Kidney (tissue), 14 donors: Measurements from ENCODE around the gene HS1BP3. TPM values are rescaled to one million over a fixed set of nuclear protein-coding genes. Genes with fewer than 3 reads are reported as not detected.

Experiments
- DNase-seq, 5 donors: peaks; one replicate each; pipeline ENCODE4 v3.0.0-alpha.2; 2013 to 2020
- FAIRE-seq: peaks from 2 replicates; lab custom pipeline; 2012; peaks lifted over from hg19 to GRCh38; lab: Jason Lieb, UNC
- H3K27ac ChIP-seq, 2 donors: one replicate each; pipeline ENCODE4 v1.7.0; 2013; ENCODE audit warnings: low read depth in 2 of 2, low read length in 2 of 2, inconsistent platforms in 1 of 2
- H3K27me3 ChIP-seq: one replicate; pipeline ENCODE4 v1.7.1; 2013; ENCODE audit warnings: low read length, inconsistent platforms; ENCODE audit not compliant: control insufficient read depth, insufficient read depth
- H3K36me3 ChIP-seq, 3 donors: one replicate each; pipeline versions ENCODE4 v1.7.0 to v1.7.1; 2013; ENCODE audit warnings: low read length in 3 of 3, control low read depth in 1 of 3, inconsistent platforms in 1 of 3; ENCODE audit not compliant: insufficient read depth in 3 of 3, control insufficient read depth in 2 of 3
- H3K4me1 ChIP-seq, 3 donors: one replicate each; pipeline versions ENCODE4 v1.7.0 to v1.7.1; 2013; ENCODE audit warnings: low read length in 3 of 3, inconsistent platforms in 1 of 3, low read depth in 1 of 3; ENCODE audit not compliant: control insufficient read depth in 2 of 3, insufficient read depth in 2 of 3
- H3K4me3 ChIP-seq, 3 donors: one replicate each; pipeline versions ENCODE4 v1.7.0 to v1.8.1; 2013; ENCODE audit warnings: low read length in 3 of 3, control low read depth in 1 of 3, inconsistent platforms in 1 of 3
- H3K9ac ChIP-seq, 3 donors: one replicate each; pipeline versions ENCODE4 v1.7.0 to v1.7.1; 2013; ENCODE audit warnings: low read length in 3 of 3, control low read depth in 1 of 3, inconsistent platforms in 1 of 3
- H3K9me3 ChIP-seq, 3 donors: one replicate each; pipeline versions ENCODE4 v1.7.0 to v1.7.1; 2013; ENCODE audit warnings: low read length in 3 of 3, control low read depth in 1 of 3, inconsistent platforms in 1 of 3; ENCODE audit not compliant: control insufficient read depth in 2 of 3, insufficient read depth in 1 of 3
- CTCF ChIP-seq: IDR thresholded peaks from 3 replicates; pipeline ENCODE4 v1.5.1; 2012; ENCODE audit warnings: mild to moderate bottlenecking, moderate library complexity, borderline replicate concordance; ENCODE audit not compliant: insufficient read depth; ENCODE audit errors: extremely low read depth
- intact Hi-C: fragments of 100-400 bp; cut with DNase I; formaldehyde crosslinking; loops from one replicate; pipeline ENCODE4 v1.11.1; 2022
- polyA plus RNA-seq: library from polyadenylated mRNA; stranded (reverse); fragments of 350-450 nt; fragmentation: Illumina TruSeq; extraction: RNeasy Lipid Tissue Mini Kit (QIAGEN cat#74804); gene quantifications from one replicate; pipeline ENCODE4 v1.2.3, GENCODE V29; 2014; ENCODE audit warnings: low read depth, low replicate concordance; ENCODE audit not compliant: insufficient read depth
- total RNA-seq: library from RNA; stranded (reverse); fragmentation: NEBNext Ultra II Directional; extraction: Animal tissue kit (Norgen Biotek cat#: 25700); gene quantifications from one replicate; pipeline ENCODE4 v1.2.1, GENCODE V29; 2021
- donor health status: control.
- donor health status: control.
- donor health status: control.
- donor health status: control.
- donor health status: control.
- donor health status: DM: yes; HTN: yes; CAD: no.
- donor health status: Normal renal cell carcinoma (clear cell type).

HS1BP3 gene
- total and polyA plus RNA-seq, 2 donors from 2014 or later: 35.5 to 37.5 TPM

- intact Hi-C loops: no loop called here
- no peak for FAIRE-seq
- no peak overlapping the region for H3K27ac ChIP-seq
- no peaks in the 10 kb centered on the region for H3K9me3 ChIP-seq
- no peaks in the 10 kb centered on the region for H3K27me3 ChIP-seq
- no peak overlapping the region for H3K4me3 ChIP-seq
- peaks cover 0 to 2% (median 0%) of the 10 kb centered on the region in 3 donors for H3K36me3 ChIP-seq
- no peak overlapping the region for H3K9ac ChIP-seq
- no peak for TF ChIP-seq CTCF
- no peaks in the 10 kb centered on the region for H3K4me1 ChIP-seq
- no peak for DNase-seq
These were observed 46.5 kb upstream of the HS1BP3 start for GRCh38 chr2:20697322-20697934.

GRCh38 chr2:20696366-20696765 lies 45.5 kb upstream of the HS1BP3 start:
- H3K9me3 ChIP-seq: no peaks in the 10 kb centered on the region
- intact Hi-C loops: no loop called here
- no peaks in the 10 kb centered on the region for H3K27me3 ChIP-seq
- FAIRE-seq (no peak), DNase-seq (no peak)
- no peak overlapping the region for H3K9ac ChIP-seq
- no peak for TF ChIP-seq CTCF
- no peak overlapping the region for H3K4me3 ChIP-seq
- no peak overlapping the region for H3K27ac ChIP-seq
- H3K36me3 ChIP-seq: peaks cover 0 to 2% (median 0%) of the 10 kb centered on the region in 3 donors
- H3K4me1 ChIP-seq: no peaks in the 10 kb centered on the region

DNA sequence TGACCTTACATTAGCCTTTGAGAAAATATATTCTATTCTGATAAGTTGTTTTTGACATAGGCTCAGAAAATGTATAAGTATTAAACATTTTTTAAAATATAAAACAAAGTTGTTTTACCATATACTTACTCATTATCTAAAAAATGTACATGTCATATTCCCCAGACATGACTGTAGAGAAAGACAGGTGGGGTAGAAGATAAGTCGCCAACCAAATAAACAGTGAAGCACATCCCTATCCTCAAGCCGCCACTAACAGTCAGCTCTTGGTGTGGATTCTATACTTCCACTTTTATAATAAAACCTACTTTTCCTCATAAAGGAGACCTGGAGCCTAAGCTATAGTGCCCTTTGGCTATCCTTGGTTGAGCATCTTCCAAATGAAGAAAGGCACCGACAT lies 42.4 kb upstream of the HS1BP3 start:
- Histone ChIP-seq H3K4me1 (no peaks in the 10 kb centered on the region), H3K9ac (no peak overlapping the region), H3K9me3 (no peaks in the 10 kb centered on the region), H3K4me3 (no peak overlapping the region), H3K27me3 (no peaks in the 10 kb centered on the region), H3K36me3 (peaks cover 0 to 4% (median 2%) of the 10 kb centered on the region in 3 donors), H3K27ac (no peak overlapping the region)
- DNase-seq (no peak), FAIRE-seq (no peak)
- TF ChIP-seq CTCF: no peak
- intact Hi-C loops: no loop called here

- FAIRE-seq (no peak), DNase-seq (no peak)
- H3K9ac ChIP-seq: no peak overlapping the region
- no peaks in the 10 kb centered on the region for H3K4me1 ChIP-seq
- H3K27ac ChIP-seq: no peak overlapping the region
- H3K4me3 ChIP-seq: no peak overlapping the region
- H3K27me3 ChIP-seq: no peaks in the 10 kb centered on the region
- no peaks in the 10 kb centered on the region for H3K9me3 ChIP-seq
- intact Hi-C loops: no loop called here
- TF ChIP-seq CTCF: no peak
- H3K36me3 ChIP-seq: peaks cover 0 to 7% (median 4%) of the 10 kb centered on the region in 3 donors
These were observed 41.2 kb upstream of the HS1BP3 start for GRCh38 chr2:20692081-20692480.
